Tongue (tissue), 2 donors: ENCODE results near the gene TPO. TPM values are rescaled to one million over a fixed set of nuclear protein-coding genes. Genes with fewer than 3 reads are reported as not detected.
"Not testable (repeated sequence)": the region's sequence is repeated elsewhere in the genome, so short reads cannot be mapped to it uniquely, and the experiment has no call there.

ENCODE experiments used
- DNase-seq: peaks from one replicate; pipeline ENCODE4 v3.0.0-alpha.2; 2015
- total RNA-seq: library from RNA; depleted of rRNA; stranded (reverse); fragments of >200 nt; gene quantifications from one replicate; pipeline ENCODE4 v1.2.3, GENCODE V29; 2014

TPO gene
- total RNA-seq, 1 donor from 2014 or later: 4.4 TPM

GRCh38 chr2:1557467-1557820 lies 144.2 kb downstream of the TPO start:
- no peak for DNase-seq

GRCh38 chr2:1559589-1560175 lies 146.4 kb downstream of the TPO start:
- no peak for DNase-seq

- no peak for DNase-seq
Measured at GRCh38 chr2:1561259-1561658, 148.0 kb downstream of the TPO start.

GRCh38 chr2:1561811-1562421 lies 148.7 kb downstream of the TPO start:
- peak; percentile 65 for DNase-seq

GRCh38 chr2:1563084-1563857 lies 150.0 kb downstream of the TPO start:
- no peak for DNase-seq

GRCh38 chr2:1563943-1564891 lies 151.0 kb downstream of the TPO start:
- DNase-seq: peak; percentile 14

GRCh38 chr2:1567556-1568344 lies 154.5 kb downstream of the TPO start:
- DNase-seq: no peak

GRCh38 chr2:1568345-1568668 lies 155.0 kb downstream of the TPO start:
- not testable (repeated sequence) for DNase-seq

- no peak for DNase-seq
Measured at GRCh38 chr2:1569879-1570450, 156.7 kb downstream of the TPO start.

- DNase-seq: no peak
Measured at GRCh38 chr2:1571477-1572417, 158.5 kb downstream of the TPO start.

- no peak for DNase-seq
Measured at GRCh38 chr2:1572638-1573037, 159.4 kb downstream of the TPO start.

- no peak for DNase-seq
Measured at GRCh38 chr2:1577846-1578245, 164.6 kb downstream of the TPO start.

GRCh38 chr2:1581257-1581964 lies 168.1 kb downstream of the TPO start:
- DNase-seq: not testable (repeated sequence)

GRCh38 chr2:1581965-1582625 lies 168.8 kb downstream of the TPO start:
- peak; percentile 43 for DNase-seq

- no peak for DNase-seq
Measured at GRCh38 chr2:1582891-1583341, 169.7 kb downstream of the TPO start.

- DNase-seq: no peak
Measured at GRCh38 chr2:1584051-1584531, 170.8 kb downstream of the TPO start.

- DNase-seq: no peak
Measured at GRCh38 chr2:1584691-1585485, 171.6 kb downstream of the TPO start.

- DNase-seq: no peak
Measured at GRCh38 chr2:1585635-1586034, 172.4 kb downstream of the TPO start.
